GM10266 (cell line): ENCODE data around the gene SNAP47.
A peak's percentile ranks its signal among the peaks of the same experiment; 100 is the strongest.

ENCODE experiments used
- DNase-seq: peaks from one replicate; pipeline ENCODE4 v3.0.0; 2012; ENCODE audit errors: extremely low spot score
- TF ChIP-seq, protein P1 (sequence below): IDR thresholded peaks from 2 replicates; pipeline ENCODE4 v1.5.1; 2012; ENCODE audit warnings: mild to moderate bottlenecking, low read depth; ENCODE audit not compliant: control insufficient read depth, insufficient read depth; ENCODE audit errors: missing control alignments

Gene SNAP47

GRCh38 chr1:227761621-227762230, 26.5 kb downstream of the SNAP47 start:
- no peak for DNase-seq
- TF ChIP-seq, protein P1, sequence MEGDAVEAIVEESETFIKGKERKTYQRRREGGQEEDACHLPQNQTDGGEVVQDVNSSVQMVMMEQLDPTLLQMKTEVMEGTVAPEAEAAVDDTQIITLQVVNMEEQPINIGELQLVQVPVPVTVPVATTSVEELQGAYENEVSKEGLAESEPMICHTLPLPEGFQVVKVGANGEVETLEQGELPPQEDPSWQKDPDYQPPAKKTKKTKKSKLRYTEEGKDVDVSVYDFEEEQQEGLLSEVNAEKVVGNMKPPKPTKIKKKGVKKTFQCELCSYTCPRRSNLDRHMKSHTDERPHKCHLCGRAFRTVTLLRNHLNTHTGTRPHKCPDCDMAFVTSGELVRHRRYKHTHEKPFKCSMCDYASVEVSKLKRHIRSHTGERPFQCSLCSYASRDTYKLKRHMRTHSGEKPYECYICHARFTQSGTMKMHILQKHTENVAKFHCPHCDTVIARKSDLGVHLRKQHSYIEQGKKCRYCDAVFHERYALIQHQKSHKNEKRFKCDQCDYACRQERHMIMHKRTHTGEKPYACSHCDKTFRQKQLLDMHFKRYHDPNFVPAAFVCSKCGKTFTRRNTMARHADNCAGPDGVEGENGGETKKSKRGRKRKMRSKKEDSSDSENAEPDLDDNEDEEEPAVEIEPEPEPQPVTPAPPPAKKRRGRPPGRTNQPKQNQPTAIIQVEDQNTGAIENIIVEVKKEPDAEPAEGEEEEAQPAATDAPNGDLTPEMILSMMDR: no peak

- TF ChIP-seq, protein P1: peak; percentile 95
- DNase-seq: peak; percentile 87
Observed at GRCh38 chr1:227762231-227762911, 27.1 kb downstream of the SNAP47 start.

- TF ChIP-seq, protein P1: no peak
- no peak for DNase-seq
Observed at GRCh38 chr1:227763246-227764018, 28.2 kb downstream of the SNAP47 start.

DNA sequence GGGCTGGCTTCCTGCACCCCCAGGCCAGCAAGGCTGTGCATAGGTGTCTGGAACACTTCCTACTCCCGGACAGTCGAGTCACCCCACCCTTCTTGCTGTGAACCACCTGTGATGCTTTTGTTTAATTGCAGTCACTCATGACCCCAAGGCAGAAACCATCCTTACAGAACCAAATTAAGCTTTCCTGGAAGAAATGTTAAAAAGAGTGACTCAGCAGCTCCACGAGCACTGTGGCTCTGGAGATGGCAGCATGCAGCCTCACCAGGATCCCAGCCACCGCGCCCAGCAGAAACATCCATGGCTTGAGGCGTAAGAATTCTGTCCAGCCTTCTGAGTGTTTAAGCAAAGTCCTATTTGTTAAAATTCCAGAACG, 28.8 kb downstream of the SNAP47 start:
- TF ChIP-seq, protein P1: no peak
- no peak for DNase-seq

DNA sequence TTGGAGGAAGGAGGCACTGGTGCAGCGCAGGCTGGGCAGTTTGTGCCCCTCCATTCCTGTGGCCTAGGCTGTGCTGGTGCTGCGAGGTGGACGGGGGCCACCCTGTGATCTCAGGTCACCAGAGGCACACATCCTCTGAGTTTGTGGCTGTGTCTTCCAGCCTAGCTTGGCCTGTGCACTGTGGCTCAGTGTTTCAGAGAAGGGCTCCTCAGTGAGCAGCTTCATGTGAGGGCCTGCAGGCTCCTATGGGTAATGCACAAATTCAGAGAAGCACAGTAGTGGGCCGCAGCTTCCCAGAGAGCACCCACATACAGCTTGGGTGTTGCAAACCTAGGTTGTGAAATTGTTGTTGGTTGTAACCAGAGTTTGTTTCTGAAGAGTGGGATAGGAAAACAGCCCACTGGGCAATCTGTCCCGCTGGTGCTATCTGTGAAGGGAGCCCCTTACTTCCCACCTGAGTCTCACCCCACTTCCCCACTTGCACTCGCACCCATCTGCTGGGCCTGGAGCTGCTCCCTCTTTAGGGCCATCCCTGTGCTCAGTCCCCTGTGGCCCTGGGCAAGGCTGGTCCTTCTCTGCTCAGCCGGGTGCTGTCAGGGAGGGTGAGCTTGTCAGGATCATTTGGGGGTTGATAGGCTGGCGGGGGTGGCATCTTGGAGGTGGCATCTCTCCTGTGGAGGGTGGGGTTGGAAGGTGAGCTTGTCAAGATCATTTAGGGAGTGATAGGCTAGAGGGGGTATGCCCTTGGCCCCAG, 30.2 kb downstream of the SNAP47 start:
- DNase-seq: no peak
- TF ChIP-seq, protein P1: no peak

- TF ChIP-seq, protein P1: no peak
- DNase-seq: peak; percentile 40
Observed at GRCh38 chr1:227766015-227766634, 30.9 kb downstream of the SNAP47 start.
